Spleen (tissue), 7 donors: ENCODE results near the gene ITFG2.

Experiments used
- POLR2AphosphoS5 ChIP-seq, 3 donors: sonication (generic); formaldehyde crosslinking; IDR thresholded peaks; one replicate each; pipeline ENCODE4 v1.5.1; 2017; ENCODE audit warnings: antibody characterized with exemption in 3 of 3
- TF ChIP-seq, protein P1 (sequence below), 11 experiments: fragments of 200-600 bp in 7 of 11; fragments of 450-650 bp in 4 of 11; sonication (generic) in 4 of 11; IDR thresholded peaks in 8 of 11; conservative IDR thresholded peaks in 3 of 11; 1 replicate in 7 of 11; 2 replicates in 4 of 11; pipeline versions ENCODE4 v1.4.0 to v1.8.0; 2016 to 2021; ENCODE audit warnings: antibody characterized with exemption in 11 of 11, inconsistent platforms in 4 of 11, mild to moderate bottlenecking in 1 of 11
- donor health status: DM: no; HTN: no; CAD: no; lungs with moderate emphysema.
- donor health status: DM: no; HTN: no; CAD: no.
- donor health status: DM: no; HTN: no; CAD: no.

DNA sequence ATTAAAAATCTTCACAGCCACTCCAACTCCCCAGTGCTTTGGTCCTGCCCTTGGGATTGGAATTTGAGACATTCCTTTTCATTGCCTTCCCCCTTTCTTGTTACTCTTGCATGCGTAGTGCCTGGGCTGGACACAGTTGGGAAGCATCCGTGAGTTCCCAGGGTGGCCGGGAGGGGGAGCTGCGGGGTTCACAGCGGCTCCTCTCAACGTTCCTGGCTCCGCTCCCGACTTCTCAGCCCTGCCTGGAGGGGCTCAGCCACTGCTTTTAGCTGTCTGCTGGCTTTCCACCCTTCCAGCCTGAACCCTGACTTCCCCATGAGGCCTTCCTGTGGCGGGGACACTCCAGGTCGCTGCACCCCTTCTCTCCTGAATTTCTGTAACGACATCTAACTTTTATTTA, 41.2 kb downstream of the ITFG2 start:
- TF ChIP-seq, protein P1, sequence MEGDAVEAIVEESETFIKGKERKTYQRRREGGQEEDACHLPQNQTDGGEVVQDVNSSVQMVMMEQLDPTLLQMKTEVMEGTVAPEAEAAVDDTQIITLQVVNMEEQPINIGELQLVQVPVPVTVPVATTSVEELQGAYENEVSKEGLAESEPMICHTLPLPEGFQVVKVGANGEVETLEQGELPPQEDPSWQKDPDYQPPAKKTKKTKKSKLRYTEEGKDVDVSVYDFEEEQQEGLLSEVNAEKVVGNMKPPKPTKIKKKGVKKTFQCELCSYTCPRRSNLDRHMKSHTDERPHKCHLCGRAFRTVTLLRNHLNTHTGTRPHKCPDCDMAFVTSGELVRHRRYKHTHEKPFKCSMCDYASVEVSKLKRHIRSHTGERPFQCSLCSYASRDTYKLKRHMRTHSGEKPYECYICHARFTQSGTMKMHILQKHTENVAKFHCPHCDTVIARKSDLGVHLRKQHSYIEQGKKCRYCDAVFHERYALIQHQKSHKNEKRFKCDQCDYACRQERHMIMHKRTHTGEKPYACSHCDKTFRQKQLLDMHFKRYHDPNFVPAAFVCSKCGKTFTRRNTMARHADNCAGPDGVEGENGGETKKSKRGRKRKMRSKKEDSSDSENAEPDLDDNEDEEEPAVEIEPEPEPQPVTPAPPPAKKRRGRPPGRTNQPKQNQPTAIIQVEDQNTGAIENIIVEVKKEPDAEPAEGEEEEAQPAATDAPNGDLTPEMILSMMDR (IDR thresholded peaks at IDR 0.05 in 8 of 11, conservative IDR thresholded peaks at IDR 0.05 in 3 of 11): peak; percentile 21 to 85 (median 73)
- peak; percentile 21 to 64 (median 35) for TF ChIP-seq POLR2AphosphoS5 (IDR thresholded peaks at IDR 0.05)
